ENCODE results near the gene HIVEP3.

- TF ChIP-seq POLR2A (IDR thresholded peaks at IDR 0.05) = no peak
- no peak for TF ChIP-seq CTCF (IDR thresholded peaks at IDR 0.05)
Measured at GRCh38 chr1:41642922-41643821, 275.6 kb downstream of the HIVEP3 start.

Measured in right lobe of liver (tissue), 4 donors.